Body of pancreas (tissue), 4 donors: ENCODE measurements around the gene TPCN2.
A peak's percentile ranks its signal among the peaks of the same experiment; 100 is the strongest.

Experiments
- POLR2A ChIP-seq, 3 donors: fragments of 450-650 bp; IDR thresholded peaks; one replicate each; pipeline ENCODE4 v1.6.1; 2016; ENCODE audit warnings: antibody characterized with exemption in 3 of 3, mild to moderate bottlenecking in 2 of 3
- TF ChIP-seq, protein P1 (sequence below), 7 experiments: fragments of 450-650 bp in 4 of 7; fragments of 200-600 bp in 3 of 7; sonication (generic) in 3 of 7; IDR thresholded peaks; one replicate each; pipeline ENCODE4 v1.5.1; 2016 to 2019; ENCODE audit warnings: antibody characterized with exemption in 7 of 7

DNA sequence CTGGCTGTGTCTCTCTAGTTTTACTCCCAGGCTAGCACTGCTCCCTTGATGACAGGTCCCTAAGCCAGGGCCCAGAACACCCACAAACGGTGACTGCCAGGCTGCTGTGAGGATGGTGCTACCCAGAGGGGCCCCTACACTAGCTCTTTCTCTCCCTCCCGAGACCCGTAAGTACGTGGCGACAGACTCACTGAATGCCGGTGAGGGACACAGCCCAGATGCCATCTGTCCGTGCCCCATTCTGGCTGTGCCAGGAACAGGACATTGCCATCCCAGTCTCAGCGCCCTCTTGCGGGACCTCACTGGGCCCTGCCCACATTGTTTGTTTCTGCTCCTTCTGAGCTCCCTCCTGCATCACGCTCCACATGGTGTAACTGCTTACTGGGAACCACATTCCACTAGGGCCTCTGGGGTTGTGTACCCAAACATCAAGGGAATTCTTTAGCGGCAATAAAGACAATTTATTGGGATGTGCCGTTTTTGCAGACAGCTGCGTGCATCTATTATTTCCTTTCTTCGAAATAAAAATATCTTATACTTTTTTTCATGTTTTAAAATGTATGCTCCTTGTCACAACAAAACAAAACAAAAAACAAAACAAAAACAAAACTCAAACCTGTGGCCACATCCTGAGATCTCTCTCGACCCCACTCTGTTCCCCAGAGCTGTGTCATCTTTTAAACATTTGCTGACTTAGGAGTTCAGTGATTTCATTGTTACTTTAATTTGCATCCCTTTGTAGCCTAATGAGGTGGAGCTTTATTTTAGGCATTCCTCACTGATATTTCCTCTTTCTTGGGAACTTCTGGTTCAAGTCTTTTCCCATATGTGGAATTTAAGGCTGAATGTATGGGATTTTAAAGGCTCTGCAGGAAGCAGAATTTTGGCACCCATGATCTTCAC lies 4.4 kb upstream of the TPCN2 start:
- TF ChIP-seq, protein P1, sequence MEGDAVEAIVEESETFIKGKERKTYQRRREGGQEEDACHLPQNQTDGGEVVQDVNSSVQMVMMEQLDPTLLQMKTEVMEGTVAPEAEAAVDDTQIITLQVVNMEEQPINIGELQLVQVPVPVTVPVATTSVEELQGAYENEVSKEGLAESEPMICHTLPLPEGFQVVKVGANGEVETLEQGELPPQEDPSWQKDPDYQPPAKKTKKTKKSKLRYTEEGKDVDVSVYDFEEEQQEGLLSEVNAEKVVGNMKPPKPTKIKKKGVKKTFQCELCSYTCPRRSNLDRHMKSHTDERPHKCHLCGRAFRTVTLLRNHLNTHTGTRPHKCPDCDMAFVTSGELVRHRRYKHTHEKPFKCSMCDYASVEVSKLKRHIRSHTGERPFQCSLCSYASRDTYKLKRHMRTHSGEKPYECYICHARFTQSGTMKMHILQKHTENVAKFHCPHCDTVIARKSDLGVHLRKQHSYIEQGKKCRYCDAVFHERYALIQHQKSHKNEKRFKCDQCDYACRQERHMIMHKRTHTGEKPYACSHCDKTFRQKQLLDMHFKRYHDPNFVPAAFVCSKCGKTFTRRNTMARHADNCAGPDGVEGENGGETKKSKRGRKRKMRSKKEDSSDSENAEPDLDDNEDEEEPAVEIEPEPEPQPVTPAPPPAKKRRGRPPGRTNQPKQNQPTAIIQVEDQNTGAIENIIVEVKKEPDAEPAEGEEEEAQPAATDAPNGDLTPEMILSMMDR (IDR thresholded peaks at IDR 0.05): peak; percentile 30 to 61 (median 50)
- TF ChIP-seq POLR2A (IDR thresholded peaks at IDR 0.05): no peak
